B cell (primary cell): ENCODE measurements around the gene CD34.

Source experiments
- EZH2 ChIP-seq: IDR thresholded peaks from 2 replicates; pipeline ENCODE4 v1.6.1; 2012; ENCODE audit warnings: borderline replicate concordance, low read depth, mild to moderate bottlenecking, moderate library complexity, low read length; ENCODE audit not compliant: insufficient read depth, poor library complexity, severe bottlenecking
- TF ChIP-seq, protein P1 (sequence below): fragments of 200-600 bp; IDR thresholded peaks from one replicate; pipeline ENCODE4 v1.8.0; 2022; ENCODE audit warnings: antibody characterized with exemption, mild to moderate bottlenecking

DNA sequence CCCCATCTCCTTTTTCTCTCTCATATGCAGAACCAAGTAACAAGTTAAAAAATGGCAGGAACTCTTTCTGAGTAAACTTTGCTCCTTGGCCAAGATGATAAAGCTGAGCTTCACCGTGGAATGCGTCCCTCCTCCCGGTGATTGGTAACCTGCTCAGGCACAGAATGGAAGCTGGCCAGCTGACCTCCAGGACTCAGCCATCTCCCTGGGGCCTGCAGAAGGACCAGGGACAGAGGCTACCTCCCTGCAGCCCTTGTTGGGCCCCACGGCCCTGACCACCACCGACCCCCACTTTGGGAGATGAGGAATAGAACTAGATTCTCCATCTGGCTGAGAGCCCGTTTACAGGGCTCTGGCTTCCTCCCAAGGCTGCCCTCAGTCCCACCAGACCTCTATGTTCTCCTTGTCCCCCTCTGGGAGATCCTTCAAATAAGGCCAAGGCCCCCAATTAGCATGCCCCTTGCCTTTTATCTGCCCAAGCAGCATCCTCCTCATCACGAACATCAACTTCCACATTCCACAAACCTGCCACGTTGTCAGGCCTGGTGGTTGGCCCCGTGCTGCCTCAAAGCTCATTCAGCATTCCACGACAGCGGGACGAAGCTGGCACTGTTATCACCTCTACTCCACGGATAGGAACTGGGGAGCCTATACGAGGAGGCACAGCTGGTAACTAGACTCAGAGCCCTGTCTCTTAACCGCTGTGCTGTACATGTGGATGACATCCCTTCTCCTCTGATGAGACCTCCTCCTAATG lies 74.2 kb downstream of the CD34 start:
- TF ChIP-seq, protein P1, sequence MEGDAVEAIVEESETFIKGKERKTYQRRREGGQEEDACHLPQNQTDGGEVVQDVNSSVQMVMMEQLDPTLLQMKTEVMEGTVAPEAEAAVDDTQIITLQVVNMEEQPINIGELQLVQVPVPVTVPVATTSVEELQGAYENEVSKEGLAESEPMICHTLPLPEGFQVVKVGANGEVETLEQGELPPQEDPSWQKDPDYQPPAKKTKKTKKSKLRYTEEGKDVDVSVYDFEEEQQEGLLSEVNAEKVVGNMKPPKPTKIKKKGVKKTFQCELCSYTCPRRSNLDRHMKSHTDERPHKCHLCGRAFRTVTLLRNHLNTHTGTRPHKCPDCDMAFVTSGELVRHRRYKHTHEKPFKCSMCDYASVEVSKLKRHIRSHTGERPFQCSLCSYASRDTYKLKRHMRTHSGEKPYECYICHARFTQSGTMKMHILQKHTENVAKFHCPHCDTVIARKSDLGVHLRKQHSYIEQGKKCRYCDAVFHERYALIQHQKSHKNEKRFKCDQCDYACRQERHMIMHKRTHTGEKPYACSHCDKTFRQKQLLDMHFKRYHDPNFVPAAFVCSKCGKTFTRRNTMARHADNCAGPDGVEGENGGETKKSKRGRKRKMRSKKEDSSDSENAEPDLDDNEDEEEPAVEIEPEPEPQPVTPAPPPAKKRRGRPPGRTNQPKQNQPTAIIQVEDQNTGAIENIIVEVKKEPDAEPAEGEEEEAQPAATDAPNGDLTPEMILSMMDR: no peak
- no peak for TF ChIP-seq EZH2
